Common myeloid progenitor, CD34-positive (primary cell): Measurements from ENCODE around the gene DEPDC5.

Experiments used
- CTCF ChIA-PET: fragments of 350-600 bp; sonication (Branson Sonifier 250); formaldehyde crosslinking; loops from one replicate; lab custom pipeline; 2021; ENCODE audit warnings: antibody characterized with exemption; lab: Charles Lee
- POLR2A ChIA-PET: fragments of 350-600 bp; sonication (Branson Sonifier 250); formaldehyde crosslinking; loops from one replicate; lab custom pipeline; 2021; ENCODE audit warnings: antibody characterized with exemption; lab: Charles Lee
- DNase-seq, 3 donors: peaks; one replicate each; pipeline versions ENCODE4 v3.0.0 to v3.0.0-alpha.2; 2013
- H3K27ac ChIP-seq, 2 experiments: 1 replicate in 1 of 2; 2 replicates in 1 of 2; pipeline ENCODE4 v1.7.0; 2013; ENCODE audit warnings: inconsistent platforms in 2 of 2, low read length in 2 of 2, mild to moderate bottlenecking in 2 of 2, low read depth in 1 of 2, moderate library complexity in 1 of 2; ENCODE audit not compliant: severe bottlenecking in 2 of 2, insufficient read depth in 1 of 2, poor library complexity in 1 of 2
- H3K27me3 ChIP-seq, 5 experiments: replicated peaks in 2 of 5; 1 replicate in 3 of 5; 2 replicates in 2 of 5; pipeline versions ENCODE4 v1.6.1 to v1.7.0; 2013; ENCODE audit warnings: low read length in 4 of 5, mild to moderate bottlenecking in 2 of 5, moderate library complexity in 2 of 5, inconsistent platforms in 1 of 5; ENCODE audit not compliant: insufficient read depth in 5 of 5, control insufficient read depth in 4 of 5
- H3K36me3 ChIP-seq, 4 experiments: 1 replicate in 2 of 4; 2 replicates in 2 of 4; pipeline versions ENCODE4 v1.6.1 to v1.7.0; 2013; ENCODE audit warnings: low read length in 3 of 4, control low read depth in 1 of 4, mild to moderate bottlenecking in 1 of 4; ENCODE audit not compliant: control insufficient read depth in 4 of 4, insufficient read depth in 4 of 4
- H3K4me1 ChIP-seq, 4 experiments: 1 replicate in 3 of 4; 2 replicates in 1 of 4; pipeline versions ENCODE4 v1.6.1 to v1.7.1; 2013; ENCODE audit warnings: low read length in 3 of 4, mild to moderate bottlenecking in 3 of 4, control low read depth in 1 of 4, inconsistent platforms in 1 of 4, moderate library complexity in 1 of 4; ENCODE audit not compliant: control insufficient read depth in 4 of 4, insufficient read depth in 4 of 4; ENCODE audit errors: control extremely low read depth in 1 of 4
- H3K4me3 ChIP-seq, 7 experiments: 1 replicate in 4 of 7; 2 replicates in 3 of 7; pipeline versions ENCODE4 v1.5.1 to v1.7.0; 2013; ENCODE audit warnings: mild to moderate bottlenecking in 7 of 7, low read length in 6 of 7, moderate library complexity in 6 of 7, inconsistent platforms in 2 of 7, low read depth in 2 of 7, control low read depth in 1 of 7; ENCODE audit not compliant: insufficient read depth in 4 of 7, control insufficient read depth in 1 of 7; ENCODE audit errors: extremely low read depth in 1 of 7
- H3K9me3 ChIP-seq, 5 experiments: 1 replicate in 4 of 5; 2 replicates in 1 of 5; pipeline versions ENCODE4 v1.6.1 to v1.7.1; 2013; ENCODE audit warnings: low read length in 4 of 5, mild to moderate bottlenecking in 2 of 5, inconsistent platforms in 1 of 5, low read depth in 1 of 5, moderate library complexity in 1 of 5; ENCODE audit not compliant: control insufficient read depth in 4 of 5, insufficient read depth in 2 of 5; ENCODE audit errors: control extremely low read depth in 1 of 5
- WGBS: methylation state at CpG from one replicate; pipeline ENCODE4 v1.1.5; 2013; ENCODE audit not compliant: insufficient coverage; 5-methylcytosine and 5-hydroxymethylcytosine counted together

The DEPDC5 gene

DNA sequence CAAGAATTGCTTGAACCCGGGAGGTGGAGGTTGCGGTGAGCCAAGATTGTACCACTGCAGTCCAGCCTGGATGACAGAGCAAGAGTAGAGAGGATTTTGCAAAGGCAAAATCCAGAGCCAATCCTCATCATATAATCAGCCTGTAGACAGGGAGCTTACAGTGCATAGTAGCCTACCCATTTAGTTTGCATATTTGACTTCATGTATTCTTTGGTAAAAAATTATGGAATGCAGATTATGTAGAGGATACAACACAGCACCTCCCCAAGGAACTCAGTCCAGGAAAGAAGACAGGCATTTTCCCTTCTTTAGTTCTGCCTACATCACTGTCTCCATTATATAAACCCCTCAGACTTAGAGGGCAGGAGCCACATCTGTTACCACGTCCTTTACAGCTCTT lies 150.8 kb downstream of the DEPDC5 start:
- ChIA-PET POLR2A (no interaction called here), CTCF (no interaction called here)
- WGBS: no CpG with 5 or more reads among the region's 3 CpGs
- no peak for DNase-seq
- H3K9me3 ChIP-seq: no peaks in the 10 kb centered on the region
- peaks cover 6 to 52% (median 29%) of the 10 kb centered on the region in 4 experiments for H3K36me3 ChIP-seq
- no peak overlapping the region for H3K4me3 ChIP-seq
- H3K4me1 ChIP-seq: peaks cover 0 to 4% (median 0%) of the 10 kb centered on the region in 4 experiments
- no peak overlapping the region for H3K27ac ChIP-seq
- no peaks in the 10 kb centered on the region for H3K27me3 ChIP-seq

DNA sequence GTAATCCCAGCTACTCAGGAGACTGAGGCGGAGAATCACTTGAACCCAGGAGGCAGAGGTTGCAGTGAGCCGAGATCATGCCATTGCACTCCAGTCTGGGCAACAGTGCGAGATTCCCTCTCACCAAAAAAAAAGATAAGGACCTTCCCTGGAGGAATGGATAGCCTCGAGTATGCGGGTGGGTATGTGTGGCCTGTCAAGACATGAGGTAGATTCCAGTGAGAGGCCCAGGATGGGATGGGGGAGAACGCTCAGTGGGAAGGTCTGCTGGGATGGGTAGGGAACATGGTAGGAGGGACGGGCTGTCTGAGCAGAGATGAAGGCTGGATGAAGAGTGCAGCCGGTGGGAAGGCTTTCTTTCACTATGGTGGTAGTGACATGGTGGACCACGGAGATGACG lies 151.5 kb downstream of the DEPDC5 start:
- Histone ChIP-seq H3K27me3 (no peaks in the 10 kb centered on the region), H3K27ac (no peak overlapping the region), H3K4me3 (no peak overlapping the region), H3K9me3 (no peaks in the 10 kb centered on the region), H3K4me1 (peaks cover 0 to 4% (median 0%) of the 10 kb centered on the region in 4 experiments), H3K36me3 (peaks cover 6 to 55% (median 31%) of the 10 kb centered on the region in 4 experiments)
- ChIA-PET CTCF (interaction anchor here (1.0 kb wide), 1 partner anchor 15 kb away, joined by 3 read pairs; no protein-coding TSS in a partner anchor), POLR2A (no interaction called here)
- no peak for DNase-seq
- WGBS: 100% methylated on average over 6 of the region's 10 CpGs

DNA sequence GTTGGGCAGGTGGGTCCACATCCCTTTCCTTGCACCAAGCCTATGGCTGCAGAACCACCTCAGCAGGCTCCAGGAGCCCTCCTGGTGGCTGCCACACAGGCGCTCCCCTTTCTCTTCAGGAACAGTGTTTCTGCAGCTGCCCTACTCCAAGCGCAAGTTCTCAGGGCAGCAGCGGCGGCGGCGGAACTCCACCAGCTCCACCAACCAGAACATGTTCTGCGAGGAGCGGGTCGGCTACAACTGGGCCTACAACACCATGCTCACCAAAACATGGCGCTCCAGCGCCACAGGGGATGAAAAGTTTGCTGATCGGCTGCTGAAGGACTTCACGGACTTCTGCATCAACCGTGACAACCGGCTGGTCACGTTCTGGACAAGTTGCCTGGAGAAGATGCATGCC lies 152.3 kb downstream of the DEPDC5 start:
- Histone ChIP-seq H3K27ac (no peak overlapping the region), H3K4me3 (no peak overlapping the region), H3K4me1 (peaks cover 0 to 4% (median 0%) of the 10 kb centered on the region in 4 experiments), H3K9me3 (no peaks in the 10 kb centered on the region), H3K36me3 (peaks cover 8 to 57% (median 31%) of the 10 kb centered on the region in 4 experiments), H3K27me3 (no peaks in the 10 kb centered on the region)
- DNase-seq: no peak
- WGBS: 95% methylated on average over 15 of the region's 16 CpGs
- ChIA-PET CTCF (interaction anchor here (1.0 kb wide), 1 partner anchor 15 kb away, joined by 3 read pairs; no protein-coding TSS in a partner anchor), POLR2A (no interaction called here)

DNA sequence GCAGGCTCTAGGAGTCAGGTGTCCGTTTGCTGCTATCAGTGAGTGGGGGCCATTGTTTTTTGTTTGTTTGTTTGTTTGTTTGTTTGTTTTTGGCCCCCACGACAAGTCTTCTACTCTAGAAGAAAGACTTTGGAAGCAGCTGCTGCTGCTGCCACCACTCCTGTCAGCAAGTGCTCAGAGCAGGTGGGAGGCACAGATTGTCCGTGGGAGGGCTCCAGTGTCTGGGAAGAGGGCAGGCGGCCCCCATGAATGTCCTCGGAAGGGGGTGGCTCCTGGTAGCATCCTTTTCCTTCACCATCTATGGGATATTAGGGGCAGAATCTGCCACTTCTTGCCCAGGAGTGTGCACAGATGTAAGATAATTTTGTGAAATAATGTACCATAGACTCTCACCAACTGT lies 152.8 kb downstream of the DEPDC5 start:
- Histone ChIP-seq H3K4me1 (no peaks in the 10 kb centered on the region), H3K27ac (no peak overlapping the region), H3K27me3 (no peaks in the 10 kb centered on the region), H3K4me3 (no peak overlapping the region), H3K36me3 (peaks cover 8 to 54% (median 31%) of the 10 kb centered on the region in 4 experiments), H3K9me3 (no peaks in the 10 kb centered on the region)
- ChIA-PET CTCF (interaction anchor here (1.0 kb wide), 1 partner anchor 14 kb away, joined by 3 read pairs; no protein-coding TSS in a partner anchor), POLR2A (no interaction called here)
- no peak for DNase-seq
- WGBS: 97% methylated on average over 3 of the region's 5 CpGs

DNA sequence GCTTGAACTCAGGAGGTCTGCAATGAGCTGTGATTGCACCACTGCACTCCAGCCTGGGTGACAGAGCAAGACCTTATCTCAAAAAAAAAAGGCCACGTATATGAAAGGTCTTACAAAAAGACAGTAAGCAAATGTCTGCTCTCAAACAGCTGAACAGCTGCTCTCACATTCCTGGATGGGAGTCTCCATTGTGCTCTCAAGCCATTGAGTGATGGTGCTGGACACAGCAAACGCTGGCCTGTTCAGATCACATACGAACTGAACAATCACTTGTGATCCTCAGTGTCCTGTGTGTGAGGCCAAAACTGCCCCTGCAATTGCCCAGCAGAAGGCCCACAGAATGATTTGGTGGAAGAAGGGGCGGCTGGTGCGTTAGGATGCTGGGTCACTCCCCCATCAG lies 156.2 kb downstream of the DEPDC5 start:
- Histone ChIP-seq H3K4me3 (no peak overlapping the region), H3K27me3 (no peaks in the 10 kb centered on the region), H3K27ac (no peak overlapping the region), H3K9me3 (no peaks in the 10 kb centered on the region), H3K4me1 (no peaks in the 10 kb centered on the region), H3K36me3 (peaks cover 4 to 34% (median 20%) of the 10 kb centered on the region in 4 experiments)
- 98% methylated on average over 5 of the region's 5 CpGs for WGBS
- DNase-seq: no peak
- POLR2A ChIA-PET: interaction anchor here (0.5 kb wide), 1 partner anchor 124 kb away, joined by 4 read pairs; no protein-coding TSS in a partner anchor
- CTCF ChIA-PET: no interaction called here

DNA sequence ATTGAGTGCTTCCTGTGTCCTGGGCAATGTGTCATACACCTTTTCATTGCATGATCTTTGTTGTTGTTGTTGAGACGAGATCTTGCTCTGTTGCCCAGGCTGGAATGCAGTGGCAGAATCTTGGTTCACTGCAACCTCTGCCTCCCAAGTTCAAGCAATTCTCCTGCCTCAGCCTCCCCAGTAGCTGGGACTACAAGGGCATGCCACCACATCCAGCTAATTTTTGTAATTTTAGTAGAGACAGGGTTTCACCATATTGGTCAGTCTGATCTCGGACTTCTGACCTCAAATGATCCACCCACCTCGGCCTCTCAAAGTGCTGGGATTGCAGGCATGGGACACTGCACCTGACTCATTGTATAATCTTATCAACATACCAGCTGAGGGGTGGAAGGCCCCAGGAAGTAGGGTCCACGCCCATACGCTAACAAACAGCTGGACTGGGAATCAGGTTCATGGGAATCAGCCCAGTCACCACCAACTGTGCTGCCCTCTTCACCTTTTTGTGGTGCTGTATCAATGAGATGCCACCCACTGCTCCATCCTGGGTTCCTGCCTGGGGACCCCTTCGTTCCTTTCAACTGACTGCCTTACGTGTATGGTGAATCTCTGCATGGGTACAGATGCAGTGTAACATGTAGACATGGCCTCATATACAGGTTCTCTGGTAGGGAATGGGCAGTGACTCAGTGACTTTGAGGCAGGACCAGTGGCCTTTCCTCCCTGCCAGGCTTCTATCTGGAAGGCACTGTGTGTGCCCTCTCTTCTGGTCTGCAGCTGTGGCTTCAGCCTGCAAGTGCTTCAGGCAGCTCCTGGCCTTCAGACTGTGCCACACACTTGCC lies 158.0 kb downstream of the DEPDC5 start:
- ChIA-PET CTCF (no interaction called here), POLR2A (no interaction called here)
- 98% methylated on average over 5 of the region's 7 CpGs for WGBS

DNA sequence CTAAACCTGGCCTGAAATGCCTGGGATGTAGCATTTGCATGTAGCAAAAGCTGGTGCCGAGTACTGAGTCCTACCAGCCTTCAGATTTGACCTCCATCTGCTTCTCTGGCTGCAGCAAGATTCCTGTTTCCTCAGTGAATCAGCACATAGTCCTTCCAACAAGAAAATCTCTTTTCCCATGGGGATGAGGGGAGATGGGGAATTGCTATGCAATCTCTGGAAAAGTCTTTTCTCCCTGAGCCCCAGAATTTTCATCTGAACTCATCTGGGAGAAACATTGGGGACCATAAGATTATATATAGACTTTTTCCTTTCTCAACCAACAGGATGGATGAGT lies 158.6 kb downstream of the DEPDC5 start:
- Histone ChIP-seq H3K4me3 (no peak overlapping the region), H3K27me3 (no peaks in the 10 kb centered on the region), H3K4me1 (peaks cover 0 to 6% (median 0%) of the 10 kb centered on the region in 4 experiments), H3K9me3 (no peaks in the 10 kb centered on the region), H3K36me3 (peaks cover 4 to 14% (median 8%) of the 10 kb centered on the region in 4 experiments), H3K27ac (no peak overlapping the region)
- DNase-seq: no peak
- ChIA-PET CTCF (no interaction called here), POLR2A (interaction anchor here (0.6 kb wide), 1 partner anchor 30 kb away, joined by 4 read pairs; no protein-coding TSS in a partner anchor)
- 100% methylated on average over 1 of the region's 1 CpG for WGBS

More for the DNA sequence above, 158.0 kb downstream of the DEPDC5 start:
- Histone ChIP-seq H3K4me1 (peaks cover 0 to 3% (median 0%) of the 10 kb centered on the region in 4 experiments), H3K4me3 (no peak overlapping the region), H3K27ac (no peak overlapping the region), H3K36me3 (peaks cover 4 to 17% (median 10%) of the 10 kb centered on the region in 4 experiments), H3K9me3 (no peaks in the 10 kb centered on the region), H3K27me3 (no peaks in the 10 kb centered on the region)
- no peak for DNase-seq
